GM23338 (cell line): ENCODE data around the gene CIAO3. TPM values are rescaled to one million over a fixed set of nuclear protein-coding genes. Genes with fewer than 3 reads are reported as not detected.

Source experiments
- ATAC-seq: fragments of 200-7000 bp; cut with Tn5 transposase; 3 replicates; pipeline ENCODE4 v1.9.1; 2020
- DNase-seq: peaks from one replicate; pipeline ENCODE4 v3.0.0-alpha.2; 2015; ENCODE audit warnings: low spot score
- H2AFZ ChIP-seq: fragments of 200-600 bp; sonication (generic); 2 replicates; pipeline ENCODE4 v1.8.0; 2016; ENCODE audit warnings: antibody characterized with exemption, mild to moderate bottlenecking, moderate library complexity
- H3F3A ChIP-seq: fragments of 200-600 bp; sonication (generic); replicated peaks from 2 replicates; pipeline ENCODE4 v1.8.0; 2017; ENCODE audit warnings: antibody characterized with exemption, mixed run types, low read depth
- H3K27ac ChIP-seq: fragments of 200-600 bp; sonication (generic); 2 replicates; pipeline ENCODE4 v1.6.1; 2016; ENCODE audit warnings: low read depth
- H3K27me3 ChIP-seq: fragments of 200-600 bp; sonication (generic); 2 replicates; pipeline ENCODE4 v1.8.0; 2016; ENCODE audit warnings: mild to moderate bottlenecking, mixed run types, moderate library complexity; ENCODE audit not compliant: insufficient read depth
- H3K36me3 ChIP-seq: fragments of 200-600 bp; sonication (generic); 2 replicates; pipeline ENCODE4 v1.8.0; 2016; ENCODE audit warnings: mild to moderate bottlenecking; ENCODE audit not compliant: insufficient read depth
- H3K4me1 ChIP-seq: fragments of 200-600 bp; sonication (generic); 2 replicates; pipeline ENCODE4 v1.8.0; 2016; ENCODE audit warnings: mild to moderate bottlenecking, moderate library complexity; ENCODE audit not compliant: insufficient read depth
- H3K4me2 ChIP-seq: fragments of 200-600 bp; sonication (generic); 2 replicates; pipeline ENCODE4 v1.7.1; 2017; ENCODE audit warnings: mixed run types
- H3K4me3 ChIP-seq: fragments of 200-600 bp; sonication (generic); 2 replicates; pipeline ENCODE4 v1.6.1; 2016; ENCODE audit warnings: mixed run types
- H3K79me2 ChIP-seq: fragments of 200-600 bp; sonication (generic); replicated peaks from 2 replicates; pipeline ENCODE4 v1.8.0; 2017; ENCODE audit warnings: mild to moderate bottlenecking; ENCODE audit not compliant: insufficient read depth
- H3K9me2 ChIP-seq: fragments of 200-600 bp; sonication (generic); 2 replicates; pipeline ENCODE4 v1.8.0; 2017; ENCODE audit not compliant: insufficient read depth
- H4K20me1 ChIP-seq: fragments of 200-600 bp; sonication (generic); replicated peaks from 2 replicates; pipeline ENCODE4 v1.8.0; 2017; ENCODE audit warnings: mild to moderate bottlenecking; ENCODE audit not compliant: insufficient read depth
- H3K27ac Mint-ChIP-seq: 2 replicates; pipeline ENCODE4 v1.8.0; 2020; ENCODE audit warnings: inconsistent platforms, mild to moderate bottlenecking, moderate library complexity, mixed read lengths
- H3K27me3 Mint-ChIP-seq: 3 replicates; pipeline ENCODE4 v1.8.0; 2022; ENCODE audit warnings: low read depth, mild to moderate bottlenecking, moderate library complexity, mixed read lengths, inconsistent platforms; ENCODE audit not compliant: insufficient read depth, poor library complexity
- H3K36me3 Mint-ChIP-seq: 3 replicates; pipeline ENCODE4 v1.8.0; 2021; ENCODE audit warnings: low read depth, mild to moderate bottlenecking, inconsistent platforms, moderate library complexity, mixed read lengths
- H3K4me1 Mint-ChIP-seq: 3 replicates; pipeline ENCODE4 v1.8.0; 2020; ENCODE audit warnings: mild to moderate bottlenecking, inconsistent platforms, mixed read lengths
- H3K4me3 Mint-ChIP-seq: 3 replicates; pipeline ENCODE4 v1.8.0; 2021; ENCODE audit warnings: moderate library complexity, mild to moderate bottlenecking, inconsistent platforms, mixed read lengths
- H3K9me3 Mint-ChIP-seq: 3 replicates; pipeline ENCODE4 v1.8.0; 2020; ENCODE audit warnings: moderate library complexity, mild to moderate bottlenecking, inconsistent platforms, mixed read lengths
- CREB1 ChIP-seq: fragments of 250-450 bp; sonication (Bioruptor Pico); IDR thresholded peaks from 2 replicates; pipeline ENCODE4 v1.5.0; 2020; ENCODE audit warnings: low read depth, mild to moderate bottlenecking, moderate library complexity
- EZH2phosphoT487 ChIP-seq: fragments of 200-600 bp; sonication (generic); IDR thresholded peaks from one replicate; pipeline ENCODE4 v1.8.1; 2018; ENCODE audit warnings: antibody characterized with exemption; ENCODE audit not compliant: unreplicated experiment
- JUNB ChIP-seq: IDR thresholded peaks from one replicate; pipeline ENCODE4 v1.6.1; 2016; ENCODE audit warnings: antibody characterized with exemption; ENCODE audit not compliant: unreplicated experiment
- POLR2AphosphoS5 ChIP-seq: IDR thresholded peaks from 2 replicates; pipeline ENCODE4 v1.6.1; 2016; ENCODE audit warnings: antibody characterized with exemption, low read depth
- STAT1 ChIP-seq: IDR thresholded peaks from one replicate; pipeline ENCODE4 v1.6.1; 2016; ENCODE audit warnings: antibody characterized with exemption; ENCODE audit not compliant: unreplicated experiment
- polyA plus RNA-seq: library from polyadenylated mRNA; unstranded; fragments of >200 nt; fragmentation: Nextera tagmentation; extraction: Ambion mirVana; gene quantifications from 2 replicates; pipeline ENCODE4 v1.2.1, GENCODE V29; 2016
- total RNA-seq: library from RNA; depleted of rRNA; stranded (reverse); fragments of >200 nt; shearing (Covaris generic); gene quantifications from 2 replicates; pipeline ENCODE4 v1.2.3, GENCODE V29; 2014
- TF ChIP-seq, protein P1 (sequence below): fragments of 250-450 bp; sonication (Bioruptor Pico); IDR thresholded peaks from 2 replicates; pipeline ENCODE4 v1.5.0; 2020; ENCODE audit warnings: mild to moderate bottlenecking, moderate library complexity
- TF ChIP-seq, protein P2 (sequence below): IDR thresholded peaks from 2 replicates; pipeline ENCODE4 v1.6.1; 2016; ENCODE audit warnings: antibody characterized with exemption
- TF ChIP-seq, protein P3 (sequence below), 2 experiments: fragments of 200-600 bp in 1 of 2; sonication (generic) in 1 of 2; conservative IDR thresholded peaks; 2 replicates each; pipeline versions ENCODE4 v1.5.1 to v1.6.1; 2016 to 2017; ENCODE audit warnings: antibody characterized with exemption in 2 of 2, low read depth in 2 of 2, mild to moderate bottlenecking in 2 of 2, moderate library complexity in 1 of 2

Gene CIAO3
- total and polyA plus RNA-seq, 2 experiments from 2014 or later = 13.0 to 42.3 TPM

DNA sequence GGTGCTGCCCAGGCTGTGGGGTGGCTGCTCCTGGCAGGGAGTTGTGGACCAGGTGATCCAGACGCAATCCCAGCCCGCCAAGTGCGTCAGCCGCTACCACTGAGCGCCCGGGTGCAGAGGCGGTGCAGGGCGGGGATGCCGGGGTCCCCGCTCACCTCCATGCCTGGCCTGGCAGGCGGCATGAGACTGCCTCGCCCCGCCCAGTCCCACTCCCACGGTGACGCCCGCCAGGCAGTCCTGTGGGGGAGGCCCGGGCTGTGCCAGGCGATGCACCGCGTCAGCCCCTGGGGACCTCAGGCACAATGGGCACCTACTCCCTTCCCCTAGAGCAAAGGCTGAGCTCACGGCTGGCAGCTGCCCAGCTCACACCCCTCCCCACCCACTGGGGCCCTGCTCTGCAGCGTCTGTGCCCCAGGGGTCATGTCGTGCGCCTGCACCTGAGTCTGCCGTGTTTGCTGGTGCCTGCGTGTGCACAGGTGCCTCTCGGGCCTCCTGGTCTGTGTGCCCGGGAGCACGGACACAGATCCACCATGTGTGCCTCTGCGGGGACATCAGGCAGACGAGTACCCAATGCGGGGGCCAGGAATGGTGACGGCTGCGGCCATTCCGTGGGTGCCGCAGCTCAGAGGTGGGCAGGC is 42.1 kb upstream of the CIAO3 start (continued):
- TF ChIP-seq, protein P1, sequence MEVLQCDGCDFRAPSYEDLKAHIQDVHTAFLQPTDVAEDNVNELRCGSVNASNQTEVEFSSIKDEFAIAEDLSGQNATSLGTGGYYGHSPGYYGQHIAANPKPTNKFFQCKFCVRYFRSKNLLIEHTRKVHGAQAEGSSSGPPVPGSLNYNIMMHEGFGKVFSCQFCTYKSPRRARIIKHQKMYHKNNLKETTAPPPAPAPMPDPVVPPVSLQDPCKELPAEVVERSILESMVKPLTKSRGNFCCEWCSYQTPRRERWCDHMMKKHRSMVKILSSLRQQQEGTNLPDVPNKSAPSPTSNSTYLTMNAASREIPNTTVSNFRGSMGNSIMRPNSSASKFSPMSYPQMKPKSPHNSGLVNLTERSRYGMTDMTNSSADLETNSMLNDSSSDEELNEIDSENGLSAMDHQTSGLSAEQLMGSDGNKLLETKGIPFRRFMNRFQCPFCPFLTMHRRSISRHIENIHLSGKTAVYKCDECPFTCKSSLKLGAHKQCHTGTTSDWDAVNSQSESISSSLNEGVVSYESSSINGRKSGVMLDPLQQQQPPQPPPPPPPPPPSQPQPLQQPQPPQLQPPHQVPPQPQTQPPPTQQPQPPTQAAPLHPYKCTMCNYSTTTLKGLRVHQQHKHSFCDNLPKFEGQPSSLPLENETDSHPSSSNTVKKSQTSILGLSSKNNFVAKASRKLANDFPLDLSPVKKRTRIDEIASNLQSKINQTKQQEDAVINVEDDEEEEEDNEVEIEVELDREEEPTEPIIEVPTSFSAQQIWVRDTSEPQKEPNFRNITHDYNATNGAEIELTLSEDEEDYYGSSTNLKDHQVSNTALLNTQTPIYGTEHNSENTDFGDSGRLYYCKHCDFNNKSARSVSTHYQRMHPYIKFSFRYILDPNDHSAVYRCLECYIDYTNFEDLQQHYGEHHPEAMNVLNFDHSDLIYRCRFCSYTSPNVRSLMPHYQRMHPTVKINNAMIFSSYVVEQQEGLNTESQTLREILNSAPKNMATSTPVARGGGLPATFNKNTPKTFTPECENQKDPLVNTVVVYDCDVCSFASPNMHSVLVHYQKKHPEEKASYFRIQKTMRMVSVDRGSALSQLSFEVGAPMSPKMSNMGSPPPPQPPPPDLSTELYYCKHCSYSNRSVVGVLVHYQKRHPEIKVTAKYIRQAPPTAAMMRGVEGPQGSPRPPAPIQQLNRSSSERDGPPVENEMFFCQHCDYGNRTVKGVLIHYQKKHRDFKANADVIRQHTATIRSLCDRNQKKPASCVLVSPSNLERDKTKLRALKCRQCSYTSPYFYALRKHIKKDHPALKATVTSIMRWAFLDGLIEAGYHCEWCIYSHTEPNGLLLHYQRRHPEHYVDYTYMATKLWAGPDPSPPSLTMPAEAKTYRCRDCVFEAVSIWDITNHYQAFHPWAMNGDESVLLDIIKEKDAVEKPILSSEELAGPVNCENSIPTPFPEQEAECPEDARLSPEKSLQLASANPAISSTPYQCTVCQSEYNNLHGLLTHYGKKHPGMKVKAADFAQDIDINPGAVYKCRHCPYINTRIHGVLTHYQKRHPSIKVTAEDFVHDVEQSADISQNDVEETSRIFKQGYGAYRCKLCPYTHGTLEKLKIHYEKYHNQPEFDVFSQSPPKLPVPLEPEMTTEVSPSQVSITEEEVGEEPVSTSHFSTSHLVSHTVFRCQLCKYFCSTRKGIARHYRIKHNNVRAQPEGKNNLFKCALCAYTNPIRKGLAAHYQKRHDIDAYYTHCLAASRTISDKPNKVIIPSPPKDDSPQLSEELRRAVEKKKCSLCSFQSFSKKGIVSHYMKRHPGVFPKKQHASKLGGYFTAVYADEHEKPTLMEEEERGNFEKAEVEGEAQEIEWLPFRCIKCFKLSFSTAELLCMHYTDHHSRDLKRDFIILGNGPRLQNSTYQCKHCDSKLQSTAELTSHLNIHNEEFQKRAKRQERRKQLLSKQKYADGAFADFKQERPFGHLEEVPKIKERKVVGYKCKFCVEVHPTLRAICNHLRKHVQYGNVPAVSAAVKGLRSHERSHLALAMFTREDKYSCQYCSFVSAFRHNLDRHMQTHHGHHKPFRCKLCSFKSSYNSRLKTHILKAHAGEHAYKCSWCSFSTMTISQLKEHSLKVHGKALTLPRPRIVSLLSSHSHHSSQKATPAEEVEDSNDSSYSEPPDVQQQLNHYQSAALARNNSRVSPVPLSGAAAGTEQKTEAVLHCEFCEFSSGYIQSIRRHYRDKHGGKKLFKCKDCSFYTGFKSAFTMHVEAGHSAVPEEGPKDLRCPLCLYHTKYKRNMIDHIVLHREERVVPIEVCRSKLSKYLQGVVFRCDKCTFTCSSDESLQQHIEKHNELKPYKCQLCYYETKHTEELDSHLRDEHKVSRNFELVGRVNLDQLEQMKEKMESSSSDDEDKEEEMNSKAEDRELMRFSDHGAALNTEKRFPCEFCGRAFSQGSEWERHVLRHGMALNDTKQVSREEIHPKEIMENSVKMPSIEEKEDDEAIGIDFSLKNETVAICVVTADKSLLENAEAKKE (CRISPR knock-in tag) = no peak

DNA sequence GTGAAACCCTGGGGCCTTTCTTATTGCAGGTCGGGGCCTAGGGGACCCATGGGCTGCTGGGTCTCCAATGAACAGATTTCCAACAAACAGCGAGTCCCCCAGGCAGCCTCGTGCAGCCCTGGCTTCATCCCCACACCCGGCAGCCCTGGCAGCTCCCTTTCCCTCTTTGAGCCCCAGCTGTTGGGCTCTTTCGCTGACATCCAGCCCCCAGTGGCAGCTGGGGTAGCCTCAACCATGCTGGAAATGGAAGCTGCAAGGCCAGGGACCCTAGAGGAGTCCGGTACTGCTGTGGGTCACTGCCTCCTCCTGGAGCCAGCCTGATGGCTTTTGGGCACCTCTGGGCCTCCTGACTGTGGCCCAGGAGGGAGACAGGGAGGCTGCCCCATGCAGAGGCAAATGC is 41.5 kb upstream of the CIAO3 start:
- Histone ChIP-seq H3K27ac (no peak overlapping the region), H3K4me1 (no peaks in the 10 kb centered on the region), H3F3A (peaks cover 3% of the 10 kb centered on the region; the same call in 1 of the 2 replicates), H3K79me2 (no peaks in the 10 kb centered on the region; the same call in 1 of the 2 replicates), H3K9me2 (no peaks in the 10 kb centered on the region), H2AFZ (no peak overlapping the region), H3K27me3 (no peaks in the 10 kb centered on the region), H3K36me3 (no peaks in the 10 kb centered on the region), H4K20me1 (no peaks in the 10 kb centered on the region; the same call in 1 of the 2 replicates), H3K4me2 (no peak overlapping the region), H3K4me3 (no peak overlapping the region)
- peaks cover 17% of the 10 kb centered on the region for H3K27me3 Mint-ChIP-seq
- no peak for DNase-seq
- no peaks in the 10 kb centered on the region for H3K4me1 Mint-ChIP-seq
- H3K36me3 Mint-ChIP-seq = no peaks in the 10 kb centered on the region
- no peak overlapping the region for H3K4me3 Mint-ChIP-seq
- ATAC-seq = no peak
- H3K9me3 Mint-ChIP-seq = no peaks in the 10 kb centered on the region
- H3K27ac Mint-ChIP-seq = no peak overlapping the region
- TF ChIP-seq POLR2AphosphoS5 (no peak), JUNB (no peak), EZH2phosphoT487 (no peak), CREB1 (CRISPR knock-in tag) (no peak), STAT1 (no peak)
- TF ChIP-seq, protein P2, sequence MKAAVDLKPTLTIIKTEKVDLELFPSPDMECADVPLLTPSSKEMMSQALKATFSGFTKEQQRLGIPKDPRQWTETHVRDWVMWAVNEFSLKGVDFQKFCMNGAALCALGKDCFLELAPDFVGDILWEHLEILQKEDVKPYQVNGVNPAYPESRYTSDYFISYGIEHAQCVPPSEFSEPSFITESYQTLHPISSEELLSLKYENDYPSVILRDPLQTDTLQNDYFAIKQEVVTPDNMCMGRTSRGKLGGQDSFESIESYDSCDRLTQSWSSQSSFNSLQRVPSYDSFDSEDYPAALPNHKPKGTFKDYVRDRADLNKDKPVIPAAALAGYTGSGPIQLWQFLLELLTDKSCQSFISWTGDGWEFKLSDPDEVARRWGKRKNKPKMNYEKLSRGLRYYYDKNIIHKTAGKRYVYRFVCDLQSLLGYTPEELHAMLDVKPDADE = no peak
- TF ChIP-seq, protein P3, sequence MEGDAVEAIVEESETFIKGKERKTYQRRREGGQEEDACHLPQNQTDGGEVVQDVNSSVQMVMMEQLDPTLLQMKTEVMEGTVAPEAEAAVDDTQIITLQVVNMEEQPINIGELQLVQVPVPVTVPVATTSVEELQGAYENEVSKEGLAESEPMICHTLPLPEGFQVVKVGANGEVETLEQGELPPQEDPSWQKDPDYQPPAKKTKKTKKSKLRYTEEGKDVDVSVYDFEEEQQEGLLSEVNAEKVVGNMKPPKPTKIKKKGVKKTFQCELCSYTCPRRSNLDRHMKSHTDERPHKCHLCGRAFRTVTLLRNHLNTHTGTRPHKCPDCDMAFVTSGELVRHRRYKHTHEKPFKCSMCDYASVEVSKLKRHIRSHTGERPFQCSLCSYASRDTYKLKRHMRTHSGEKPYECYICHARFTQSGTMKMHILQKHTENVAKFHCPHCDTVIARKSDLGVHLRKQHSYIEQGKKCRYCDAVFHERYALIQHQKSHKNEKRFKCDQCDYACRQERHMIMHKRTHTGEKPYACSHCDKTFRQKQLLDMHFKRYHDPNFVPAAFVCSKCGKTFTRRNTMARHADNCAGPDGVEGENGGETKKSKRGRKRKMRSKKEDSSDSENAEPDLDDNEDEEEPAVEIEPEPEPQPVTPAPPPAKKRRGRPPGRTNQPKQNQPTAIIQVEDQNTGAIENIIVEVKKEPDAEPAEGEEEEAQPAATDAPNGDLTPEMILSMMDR (conservative IDR thresholded peaks at IDR 0.05; ENCODE audit: low read depth in 2 of 2) = no peak
